ENCODE measurements around the gene RPUSD1.

Gene RPUSD1

DNA sequence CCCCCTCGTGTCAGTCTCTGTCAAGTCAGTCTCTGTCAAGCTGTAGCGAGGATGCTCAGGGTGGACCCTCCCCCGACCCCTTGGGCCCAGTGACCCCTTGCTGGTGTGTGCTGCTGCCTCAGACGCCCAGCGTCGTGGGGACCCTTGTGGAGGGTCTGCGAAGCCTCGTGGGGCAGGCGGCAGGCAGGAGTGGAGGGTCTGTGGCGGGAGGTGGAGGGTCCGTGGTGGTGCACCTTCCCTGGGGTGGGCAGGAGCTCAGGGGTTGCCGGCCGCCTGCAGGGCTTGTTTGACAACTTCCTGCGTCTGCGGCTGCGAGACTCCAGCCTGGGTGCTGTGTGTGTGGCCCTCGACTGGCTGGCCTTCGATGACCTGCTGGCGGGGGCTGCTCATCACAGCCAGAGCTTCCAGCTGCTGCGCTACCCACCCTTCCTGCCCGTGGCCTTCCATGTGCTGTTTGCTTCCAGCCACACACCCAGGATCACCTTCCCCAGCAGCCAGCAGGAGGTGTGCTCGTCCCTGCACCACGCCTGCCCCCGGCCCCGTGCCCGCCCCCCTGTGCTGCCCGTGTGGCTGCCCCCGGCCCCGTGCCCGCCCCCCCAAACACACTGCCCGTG, 6.8 kb upstream of the RPUSD1 start:
- Histone ChIP-seq H4K20me1 (ENCODE audit: insufficient read depth, low read length) (no peaks in the 10 kb centered on the region), H3K27ac (ENCODE audit: low read depth, low read length, poor library complexity, severe bottlenecking) (no peak overlapping the region), H2AFZ (ENCODE audit: low read length) (no peak overlapping the region), H3F3A (ENCODE audit: insufficient read depth, low read length) (no peaks in the 10 kb centered on the region), H3K9me2 (ENCODE audit: low read depth, low read length) (no peaks in the 10 kb centered on the region), H3K27me3 (ENCODE audit: insufficient read depth, low read length) (no peaks in the 10 kb centered on the region; the same call in 1 of the 2 replicates), H3K9me3 (ENCODE audit: low read length) (no peaks in the 10 kb centered on the region), H3K9ac (ENCODE audit: low read length) (no peak overlapping the region), H3K4me3 (ENCODE audit: low read depth, low read length, poor library complexity, severe bottlenecking) (no peak overlapping the region), H3K4me2 (ENCODE audit: low read length) (no peak overlapping the region), H3K36me3 (ENCODE audit: insufficient read depth, low read length) (peaks cover 51% of the 10 kb centered on the region), H3K4me1 (ENCODE audit: insufficient read depth, low read length, severe bottlenecking) (peaks cover under 1% of the 10 kb centered on the region), H3K79me2 (ENCODE audit: insufficient read depth, low read length) (no peaks in the 10 kb centered on the region)
- TF ChIP-seq, protein P1, sequence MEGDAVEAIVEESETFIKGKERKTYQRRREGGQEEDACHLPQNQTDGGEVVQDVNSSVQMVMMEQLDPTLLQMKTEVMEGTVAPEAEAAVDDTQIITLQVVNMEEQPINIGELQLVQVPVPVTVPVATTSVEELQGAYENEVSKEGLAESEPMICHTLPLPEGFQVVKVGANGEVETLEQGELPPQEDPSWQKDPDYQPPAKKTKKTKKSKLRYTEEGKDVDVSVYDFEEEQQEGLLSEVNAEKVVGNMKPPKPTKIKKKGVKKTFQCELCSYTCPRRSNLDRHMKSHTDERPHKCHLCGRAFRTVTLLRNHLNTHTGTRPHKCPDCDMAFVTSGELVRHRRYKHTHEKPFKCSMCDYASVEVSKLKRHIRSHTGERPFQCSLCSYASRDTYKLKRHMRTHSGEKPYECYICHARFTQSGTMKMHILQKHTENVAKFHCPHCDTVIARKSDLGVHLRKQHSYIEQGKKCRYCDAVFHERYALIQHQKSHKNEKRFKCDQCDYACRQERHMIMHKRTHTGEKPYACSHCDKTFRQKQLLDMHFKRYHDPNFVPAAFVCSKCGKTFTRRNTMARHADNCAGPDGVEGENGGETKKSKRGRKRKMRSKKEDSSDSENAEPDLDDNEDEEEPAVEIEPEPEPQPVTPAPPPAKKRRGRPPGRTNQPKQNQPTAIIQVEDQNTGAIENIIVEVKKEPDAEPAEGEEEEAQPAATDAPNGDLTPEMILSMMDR (IDR thresholded peaks at IDR 0.05; ENCODE audit: low read length) = no peak
- no peak for TF ChIP-seq EZH2 (IDR thresholded peaks at IDR 0.05; ENCODE audit: borderline replicate concordance, low read length)

DNA sequence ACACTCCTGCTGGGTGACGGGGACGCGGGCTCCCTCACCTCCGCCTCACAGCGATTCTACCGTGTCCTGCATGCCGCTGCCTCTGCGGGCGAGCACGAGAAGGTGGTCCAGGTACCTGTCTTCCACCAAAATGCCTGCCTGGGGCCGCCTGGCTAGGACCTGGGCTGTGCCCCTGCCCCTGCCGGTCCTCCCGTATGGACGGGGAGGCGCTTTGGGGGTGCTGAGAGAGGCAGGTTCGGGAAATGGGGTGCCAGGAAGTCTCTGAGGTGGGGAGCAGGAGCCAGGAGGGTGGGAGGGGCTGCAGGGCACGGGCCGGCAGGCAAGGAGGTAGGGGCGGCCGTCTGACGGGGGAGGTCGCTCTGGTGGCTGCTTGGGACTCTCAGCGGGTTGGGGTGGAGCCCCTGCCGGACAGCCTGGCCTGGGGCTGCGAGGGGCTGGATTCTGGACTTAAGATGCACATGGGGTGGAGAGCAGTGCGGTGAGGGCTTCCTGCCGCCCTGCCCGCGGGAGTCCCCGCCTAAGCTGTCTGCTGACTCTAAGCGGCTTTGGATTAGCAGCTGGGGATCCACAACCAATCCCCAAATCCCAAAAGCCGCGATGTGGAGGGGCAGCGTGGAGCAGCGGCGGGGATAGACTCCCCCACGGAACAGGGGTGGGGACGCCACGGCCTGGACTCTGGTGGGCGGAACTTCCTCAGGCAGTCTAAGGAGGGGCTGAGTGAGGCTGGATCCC, 6.1 kb upstream of the RPUSD1 start:
- no peaks in the 10 kb centered on the region for H3F3A ChIP-seq (ENCODE audit: insufficient read depth, low read length)
- no peaks in the 10 kb centered on the region for H3K79me2 ChIP-seq (ENCODE audit: insufficient read depth, low read length)
- no peak overlapping the region for H3K4me3 ChIP-seq (ENCODE audit: low read depth, low read length, poor library complexity, severe bottlenecking)
- H2AFZ ChIP-seq (ENCODE audit: low read length) = no peak overlapping the region
- peaks cover 51% of the 10 kb centered on the region for H3K36me3 ChIP-seq (ENCODE audit: insufficient read depth, low read length)
- H3K4me1 ChIP-seq (ENCODE audit: insufficient read depth, low read length, severe bottlenecking) = peaks cover 8% of the 10 kb centered on the region
- H3K27ac ChIP-seq (ENCODE audit: low read depth, low read length, poor library complexity, severe bottlenecking) = no peak overlapping the region
- no peak overlapping the region for H3K9ac ChIP-seq (ENCODE audit: low read length)
- no peaks in the 10 kb centered on the region for H4K20me1 ChIP-seq (ENCODE audit: insufficient read depth, low read length)
- H3K9me2 ChIP-seq (ENCODE audit: low read depth, low read length) = no peaks in the 10 kb centered on the region
- TF ChIP-seq, protein P1 (IDR thresholded peaks at IDR 0.05; ENCODE audit: low read length) = no peak
- no peak for TF ChIP-seq EZH2 (IDR thresholded peaks at IDR 0.05; ENCODE audit: borderline replicate concordance, low read length)
- H3K9me3 ChIP-seq (ENCODE audit: low read length) = no peaks in the 10 kb centered on the region
- H3K27me3 ChIP-seq (ENCODE audit: insufficient read depth, low read length) = no peaks in the 10 kb centered on the region; the same call in 1 of the 2 replicates
- H3K4me2 ChIP-seq (ENCODE audit: low read length) = no peak overlapping the region

DNA sequence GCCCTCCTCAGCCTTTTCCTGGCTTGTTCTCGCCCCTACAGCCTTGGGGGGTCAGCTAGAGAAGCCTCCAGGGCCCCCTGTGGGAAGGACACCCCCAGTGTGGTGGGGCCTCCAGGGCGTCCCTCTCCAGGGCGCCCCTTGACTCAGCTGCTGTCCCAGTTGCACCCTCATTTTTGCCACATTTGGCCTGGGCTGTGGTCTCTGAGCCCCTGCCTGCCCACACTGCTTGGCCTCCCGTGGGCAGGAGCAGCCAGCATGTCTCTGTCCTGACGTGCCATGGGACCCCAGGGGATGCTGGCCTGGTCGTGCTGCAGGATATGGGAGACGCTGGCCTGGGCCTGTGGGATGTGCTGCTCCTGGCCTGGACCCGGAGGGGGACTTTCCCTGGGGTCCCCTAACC, 5.2 kb upstream of the RPUSD1 start:
- no peaks in the 10 kb centered on the region for H4K20me1 ChIP-seq (ENCODE audit: insufficient read depth, low read length)
- H3K79me2 ChIP-seq (ENCODE audit: insufficient read depth, low read length) = no peaks in the 10 kb centered on the region
- peaks cover 51% of the 10 kb centered on the region for H3K36me3 ChIP-seq (ENCODE audit: insufficient read depth, low read length)
- H3K4me1 ChIP-seq (ENCODE audit: insufficient read depth, low read length, severe bottlenecking) = peaks cover 13% of the 10 kb centered on the region
- H3K9me3 ChIP-seq (ENCODE audit: low read length) = no peaks in the 10 kb centered on the region
- no peak overlapping the region for H2AFZ ChIP-seq (ENCODE audit: low read length)
- H3K27me3 ChIP-seq (ENCODE audit: insufficient read depth, low read length) = no peaks in the 10 kb centered on the region
- no peaks in the 10 kb centered on the region for H3K9me2 ChIP-seq (ENCODE audit: low read depth, low read length)
- H3K27ac ChIP-seq (ENCODE audit: low read depth, low read length, poor library complexity, severe bottlenecking) = no peak overlapping the region
- H3F3A ChIP-seq (ENCODE audit: insufficient read depth, low read length) = no peaks in the 10 kb centered on the region
- no peak for TF ChIP-seq EZH2 (IDR thresholded peaks at IDR 0.05; ENCODE audit: borderline replicate concordance, low read length)
- TF ChIP-seq, protein P1 (IDR thresholded peaks at IDR 0.05; ENCODE audit: low read length) = no peak
- H3K4me3 ChIP-seq (ENCODE audit: low read depth, low read length, poor library complexity, severe bottlenecking) = no peak overlapping the region
- H3K4me2 ChIP-seq (ENCODE audit: low read length) = no peak overlapping the region
- H3K9ac ChIP-seq (ENCODE audit: low read length) = no peak overlapping the region

Measured in OCI-LY1 (cell line).